Parietal lobe (tissue), 2 donors: Measurements from ENCODE around the gene AADAT. TPM values are rescaled to one million over a fixed set of nuclear protein-coding genes. Genes with fewer than 3 reads are reported as not detected.

ENCODE experiments used
- small RNA-seq: library from RNA; depleted of rRNA; stranded (forward); fragments of <200 nt; gene quantifications from one replicate; pipeline ENCODE3, GENCODE V24; 2014; ENCODE audit warnings: low replicate concordance
- total RNA-seq: library from RNA; depleted of rRNA; stranded (reverse); fragments of >200 nt; gene quantifications from one replicate; pipeline ENCODE4 v1.2.3, GENCODE V29; 2014

AADAT gene
- 32.9 TPM for total RNA-seq

DNA sequence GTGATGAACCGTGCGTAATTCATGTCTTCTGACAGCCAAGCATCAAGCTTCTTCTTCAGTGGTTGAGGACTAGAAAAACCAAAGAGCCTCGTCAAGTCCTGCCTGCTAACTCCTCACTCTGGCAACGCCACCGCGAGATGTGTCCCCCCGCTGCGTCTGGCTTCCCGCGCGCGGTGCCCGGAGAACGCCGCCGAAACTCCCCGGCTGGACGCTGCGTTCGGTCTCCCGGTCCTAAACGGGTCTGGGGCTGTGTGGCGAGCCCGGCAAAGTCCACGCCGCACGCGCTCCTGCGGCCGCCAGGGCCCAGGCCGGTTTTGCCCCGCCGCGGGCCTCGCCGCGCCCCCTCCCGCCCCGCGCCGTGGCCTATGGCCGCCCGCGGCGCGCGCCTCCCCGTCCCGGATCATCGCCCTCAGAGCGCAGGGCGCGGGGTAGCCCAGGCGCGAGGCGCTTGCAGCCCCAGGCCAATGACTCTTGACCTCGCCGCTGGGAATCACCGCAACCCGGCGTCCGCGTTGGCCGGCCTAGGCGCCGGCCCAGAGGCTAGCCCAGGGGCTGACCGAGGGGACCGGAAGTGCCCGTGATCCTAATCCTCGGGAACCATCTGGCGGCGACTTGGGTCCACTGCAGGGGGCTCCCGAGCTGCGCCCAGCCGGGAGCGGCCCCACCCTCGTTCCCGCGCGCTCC is at the start of gene AADAT:
Gene AADAT (minus strand): TSS at position 289 of the 684 bp plus-strand sequence. CDS start 266 bp downstream, at position 23.

DNA sequence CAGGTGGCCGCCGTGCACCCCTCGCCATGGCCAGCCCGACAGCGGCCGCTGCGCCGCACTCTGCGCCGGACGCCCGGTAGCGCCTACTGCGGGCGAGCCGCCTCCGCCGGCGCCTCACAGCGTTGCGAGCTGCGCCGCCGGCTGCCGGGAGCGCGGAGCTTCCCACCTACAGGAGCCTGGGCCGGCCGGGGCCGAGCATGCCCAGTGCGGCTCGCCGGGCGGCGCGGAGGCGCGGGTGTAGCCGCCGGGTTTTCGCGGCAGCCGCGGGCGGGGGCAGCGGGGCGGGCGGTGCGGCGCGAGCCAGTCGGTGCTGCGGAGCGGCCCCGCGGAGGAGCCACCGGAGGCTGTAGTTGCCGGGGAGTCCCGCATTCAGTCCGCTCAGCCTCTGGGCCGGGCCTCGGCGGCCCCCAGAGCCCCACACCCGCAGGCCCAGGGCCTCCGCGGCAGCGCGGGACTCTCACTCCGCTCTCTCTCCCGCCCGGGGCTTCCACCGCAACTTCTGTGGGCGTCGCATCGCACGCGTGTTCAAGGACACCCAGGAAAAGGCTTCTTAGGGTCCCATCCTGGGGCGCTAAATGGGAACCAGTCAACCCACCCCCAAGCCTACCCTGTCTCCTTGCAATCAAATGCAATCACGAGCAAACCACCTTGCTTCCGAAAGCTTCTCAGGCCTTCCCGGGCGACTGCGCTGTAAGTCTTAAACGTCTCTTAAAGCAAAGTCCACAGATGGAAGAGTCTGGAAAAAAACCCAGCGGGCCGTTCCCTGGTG is 63.3 kb downstream of the AADAT start, which contains the start of gene MFAP3L:
Gene MFAP3L (minus strand): TSS at position 143 of the 769 bp plus-strand sequence. CDS start 20,518 bp downstream, outside the sequence.

Small RNAs within 50 kb of the gene (small RNA-seq; reads per million reads assigned to genes)
- not detected for gene APOBEC3AP1

Other genes starting within 250 kb of the AADAT start
- gene MFAP3L, start 63.6 kb downstream of the AADAT start, total RNA-seq = 11.3 TPM